BJ (cell line): ENCODE measurements around the gene POC1A. TPM values are rescaled to one million over a fixed set of nuclear protein-coding genes. Genes with fewer than 3 reads are reported as not detected.

Source experiments
- CTCF ChIA-PET: fragments of 350-600 bp; formaldehyde crosslinking; extraction: SDS; loops from one replicate; lab custom pipeline; 2021; ENCODE audit warnings: antibody characterized with exemption, inconsistent platforms; lab: Yijun Ruan, JAX
- POLR2A ChIA-PET: fragments of 300-600 bp; sonication (Branson Sonifier 250); formaldehyde crosslinking; extraction: SDS; loops from one replicate; lab custom pipeline; 2021; ENCODE audit warnings: antibody characterized with exemption; lab: Charles Lee
- DNase-seq: peaks from one replicate; pipeline ENCODE4 v3.0.0-alpha.2; 2011; ENCODE audit warnings: low read depth
- H3K27me3 ChIP-seq: 2 replicates; pipeline ENCODE4 v1.6.0; 2011; ENCODE audit warnings: low read length; ENCODE audit not compliant: control insufficient read depth, insufficient read depth
- H3K36me3 ChIP-seq: 2 replicates; pipeline ENCODE4 v1.5.1; 2011; ENCODE audit warnings: low read length; ENCODE audit not compliant: control insufficient read depth, insufficient read depth
- H3K4me3 ChIP-seq: 2 replicates; pipeline ENCODE4 v1.5.1; 2011; ENCODE audit warnings: low read depth, mild to moderate bottlenecking, control low read depth, low read length
- CTCF ChIP-seq: IDR thresholded peaks from 2 replicates; pipeline ENCODE4 v1.5.1; 2011; ENCODE audit warnings: low read depth, mild to moderate bottlenecking, control low read depth, inconsistent platforms, low read length, moderate library complexity; ENCODE audit not compliant: insufficient read depth
- polyA plus RNA-seq: library from polyadenylated mRNA; depleted of rRNA; stranded (reverse); fragments of >200 nt; gene quantifications from 2 replicates; pipeline ENCODE4 v1.2.3, GENCODE V29; 2011

The POC1A gene
- polyA plus RNA-seq, 1 experiment, result 18.4 TPM

- CTCF ChIA-PET, result interaction anchor here (1.4 to 9.5 kb wide), 9 partner anchors 10 to 178 kb away, joined by 3 to 222 read pairs (median 26); partner anchors contain the start of gene DUSP7
- H3K36me3 ChIP-seq, result peaks cover 4% of the 10 kb centered on the region; the same call in 1 of the 2 replicates
- no peak for DNase-seq
- H3K4me3 ChIP-seq, result no peak overlapping the region
- no peaks in the 10 kb centered on the region for H3K27me3 ChIP-seq
- no peak for TF ChIP-seq CTCF
- POLR2A ChIA-PET, result no interaction called here
Measured at GRCh38 chr3:52120556-52121463, 33.4 kb downstream of the POC1A start.

GRCh38 chr3:52119826-52120225, 34.4 kb downstream of the POC1A start:
- Histone ChIP-seq H3K36me3 (peaks cover 2% of the 10 kb centered on the region; the same call in 1 of the 2 replicates), H3K4me3 (no peak overlapping the region), H3K27me3 (no peaks in the 10 kb centered on the region)
- ChIA-PET POLR2A (no interaction called here), CTCF (interaction anchor here (0.6 to 9.5 kb wide), 5 partner anchors 9 to 116 kb away, joined by 3 to 222 read pairs (median 61); partner anchors contain the start of gene DUSP7)
- TF ChIP-seq CTCF, result no peak
- DNase-seq, result no peak

- ChIA-PET POLR2A (no interaction called here), CTCF (interaction anchor here (0.7 to 9.5 kb wide), 6 partner anchors 8 to 115 kb away, joined by 3 to 222 read pairs (median 33); partner anchors contain the start of gene DUSP7)
- Histone ChIP-seq H3K4me3 (no peak overlapping the region), H3K36me3 (peaks cover under 1% of the 10 kb centered on the region; the same call in 1 of the 2 replicates), H3K27me3 (no peaks in the 10 kb centered on the region)
- TF ChIP-seq CTCF, result no peak
- no peak for DNase-seq
Measured at GRCh38 chr3:52119099-52119498, 35.1 kb downstream of the POC1A start.

- TF ChIP-seq CTCF, result no peak
- Histone ChIP-seq H3K4me3 (no peak overlapping the region), H3K27me3 (no peaks in the 10 kb centered on the region), H3K36me3 (peaks cover 2% of the 10 kb centered on the region; the same call in 1 of the 2 replicates)
- POLR2A ChIA-PET, result no interaction called here
- no peak for DNase-seq
- CTCF ChIA-PET, result interaction anchor here (0.6 to 8.0 kb wide), 6 partner anchors 19 to 116 kb away, joined by 3 to 120 read pairs (median 4); partner anchors contain the start of gene DUSP7
Measured at GRCh38 chr3:52118156-52118875, 35.9 kb downstream of the POC1A start.

- DNase-seq, result no peak
- ChIA-PET CTCF (interaction anchor here (0.6 to 8.0 kb wide), 5 partner anchors 14 to 116 kb away, joined by 3 to 120 read pairs (median 4); partner anchors contain the start of gene DUSP7), POLR2A (no interaction called here)
- TF ChIP-seq CTCF, result no peak
- Histone ChIP-seq H3K4me3 (no peak overlapping the region), H3K36me3 (peaks cover 2% of the 10 kb centered on the region; the same call in 1 of the 2 replicates), H3K27me3 (no peaks in the 10 kb centered on the region)
Measured at GRCh38 chr3:52117537-52117936, 36.7 kb downstream of the POC1A start.
